Hippocampal formation (tissue), 2 donors: ENCODE measurements around the gene GTPBP8.
A peak's percentile ranks its signal among the peaks of the same experiment; 100 is the strongest.

Source experiments
- DNase-seq, 2 donors: peaks; one replicate each; lab custom pipeline; 2025; lab: John Stamatoyannopoulos, UW

Gene GTPBP8

GRCh38 chr3:112990672-112991602 lies at the start of gene GTPBP8:
Gene GTPBP8, plus strand, starts transcription at chr3:112990984. Its CDS starts 16 bp downstream, at chr3:112991000.
- peak; percentile 89 to 91 for DNase-seq

GRCh38 chr3:112948346-112948838 lies 42.4 kb upstream of the GTPBP8 start:
- DNase-seq, result no peak

GRCh38 chr3:112956351-112956750 lies 34.4 kb upstream of the GTPBP8 start:
- no peak for DNase-seq

- DNase-seq, result no peak
These were observed 31.8 kb upstream of the GTPBP8 start for GRCh38 chr3:112958811-112959560.

- no peak for DNase-seq
These were observed 27.1 kb upstream of the GTPBP8 start for GRCh38 chr3:112963683-112964082.

GRCh38 chr3:112965656-112966055 lies 25.1 kb upstream of the GTPBP8 start:
- no peak for DNase-seq

- DNase-seq, result no peak
These were observed 24.2 kb upstream of the GTPBP8 start for GRCh38 chr3:112966633-112967032.

- DNase-seq, result no peak
These were observed 23.4 kb upstream of the GTPBP8 start for GRCh38 chr3:112967425-112967824.

GRCh38 chr3:112967828-112968227 lies 23.0 kb upstream of the GTPBP8 start:
- DNase-seq, result no peak

GRCh38 chr3:112972158-112972557 lies 18.6 kb upstream of the GTPBP8 start:
- DNase-seq, result no peak

GRCh38 chr3:112973325-112974177 lies 17.2 kb upstream of the GTPBP8 start:
- no peak for DNase-seq

- DNase-seq, result no peak
These were observed 16.6 kb upstream of the GTPBP8 start for GRCh38 chr3:112974178-112974517.

GRCh38 chr3:112974894-112975293 lies 15.9 kb upstream of the GTPBP8 start, which contains the start of gene CD200R1:
Gene CD200R1, minus strand, starts transcription at chr3:112975103. Its CDS starts 246 bp downstream, at chr3:112974857.
- DNase-seq, result no peak

- DNase-seq, result no peak
These were observed 14.8 kb upstream of the GTPBP8 start for GRCh38 chr3:112976001-112976400.

- DNase-seq, result no peak
These were observed 13.8 kb upstream of the GTPBP8 start for GRCh38 chr3:112976953-112977352.

GRCh38 chr3:112979244-112979832 lies 11.4 kb upstream of the GTPBP8 start:
- peak in 1 of 2 donors; percentile 59 for DNase-seq

- DNase-seq, result no peak
These were observed 10.7 kb upstream of the GTPBP8 start for GRCh38 chr3:112980080-112980479.

- no peak for DNase-seq
These were observed 8.1 kb upstream of the GTPBP8 start for GRCh38 chr3:112982710-112983109.

- DNase-seq, result no peak
These were observed 6.3 kb upstream of the GTPBP8 start for GRCh38 chr3:112984485-112984884.

GRCh38 chr3:112987710-112988334 lies 3.0 kb upstream of the GTPBP8 start:
- no peak for DNase-seq

- DNase-seq, result no peak
These were observed 5.0 kb downstream of the GTPBP8 start for GRCh38 chr3:112995800-112996199.
